Tibial artery (tissue), 4 donors: ENCODE measurements around the gene CCDC191.

Source experiments
- DNase-seq, 2 donors: peaks; one replicate each; pipeline ENCODE4 v3.0.0-alpha.2; 2019
- H3K27ac ChIP-seq, 2 donors: fragments of 200-600 bp; sonication (generic) in 1 of 2; 1 replicate in 1 of 2; 2 replicates in 1 of 2; pipeline ENCODE4 v1.5.1; 2018 to 2019; ENCODE audit warnings: mild to moderate bottlenecking in 1 of 2
- H3K27me3 ChIP-seq, 2 donors: fragments of 200-600 bp; sonication (generic) in 1 of 2; one replicate each; pipeline versions ENCODE4 v1.5.1 to v1.6.0; 2016 to 2019
- H3K36me3 ChIP-seq, 3 donors: fragments of 200-600 bp; sonication (generic) in 2 of 3; one replicate each; pipeline ENCODE4 v1.5.1; 2016 to 2019; ENCODE audit warnings: mild to moderate bottlenecking in 2 of 3
- H3K4me1 ChIP-seq, 4 donors: fragments of 200-600 bp; sonication (generic) in 2 of 4; 1 replicate in 3 of 4; 2 replicates in 1 of 4; pipeline ENCODE4 v1.5.1; 2016 to 2019
- H3K4me3 ChIP-seq, 2 donors: fragments of 200-600 bp; sonication (generic) in 1 of 2; 1 replicate in 1 of 2; 2 replicates in 1 of 2; pipeline ENCODE4 v1.5.1; 2018 to 2019; ENCODE audit warnings: mild to moderate bottlenecking in 2 of 2
- H3K9me3 ChIP-seq, 3 donors: fragments of 200-600 bp; sonication (generic) in 1 of 3; one replicate each; pipeline ENCODE4 v1.5.1; 2016 to 2019
- intact Hi-C: fragments of 100-400 bp; cut with DNase I; formaldehyde crosslinking; loops from one replicate; pipeline ENCODE4 v1.15.0; 2023; ENCODE audit warnings: low total_unique reads
- TF ChIP-seq, protein P1 (sequence below), 2 experiments: fragments of 200-600 bp in 1 of 2; fragments of 450-650 bp in 1 of 2; IDR thresholded peaks; one replicate each; pipeline ENCODE4 v1.5.1; 2017 to 2019; ENCODE audit warnings: antibody characterized with exemption in 2 of 2, mild to moderate bottlenecking in 1 of 2, moderate library complexity in 1 of 2

CCDC191 gene

DNA sequence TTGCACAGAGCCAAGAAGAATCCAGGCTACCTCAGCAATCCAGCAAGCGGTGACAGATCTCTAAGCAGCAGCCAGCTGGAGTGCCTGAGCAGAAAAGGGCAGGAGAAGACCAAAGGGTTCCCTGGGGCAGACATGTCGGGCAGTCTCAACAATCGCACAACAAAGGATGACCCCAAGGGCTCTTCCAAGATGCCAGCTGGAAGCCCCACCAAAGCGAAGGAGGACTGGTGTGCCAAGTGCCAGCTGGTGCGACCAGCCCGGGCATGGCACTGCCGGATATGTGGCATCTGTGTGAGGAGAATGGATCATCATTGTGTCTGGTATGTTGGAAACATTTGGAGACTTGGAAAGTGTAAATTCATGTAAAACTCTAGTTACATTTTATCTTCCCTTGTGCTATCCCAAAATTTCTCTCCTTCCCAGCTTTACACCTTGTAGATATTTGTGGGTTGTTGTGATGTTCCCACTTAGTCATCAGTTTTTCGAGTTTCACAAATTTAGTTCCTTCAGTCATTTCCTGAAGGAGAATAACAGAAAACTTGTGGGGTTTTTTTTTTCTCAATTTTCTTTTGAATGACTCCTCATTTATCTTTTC, 102.1 kb downstream of the CCDC191 start:
- H3K4me3 ChIP-seq, result no peak overlapping the region
- H3K27me3 ChIP-seq, result no peaks in the 10 kb centered on the region
- peaks cover 0 to 17% (median 0%) of the 10 kb centered on the region in 3 donors for H3K36me3 ChIP-seq
- no peak for DNase-seq
- H3K27ac ChIP-seq, result no peak overlapping the region
- intact Hi-C loops, result no loop called here
- H3K9me3 ChIP-seq, result no peaks in the 10 kb centered on the region
- TF ChIP-seq, protein P1, sequence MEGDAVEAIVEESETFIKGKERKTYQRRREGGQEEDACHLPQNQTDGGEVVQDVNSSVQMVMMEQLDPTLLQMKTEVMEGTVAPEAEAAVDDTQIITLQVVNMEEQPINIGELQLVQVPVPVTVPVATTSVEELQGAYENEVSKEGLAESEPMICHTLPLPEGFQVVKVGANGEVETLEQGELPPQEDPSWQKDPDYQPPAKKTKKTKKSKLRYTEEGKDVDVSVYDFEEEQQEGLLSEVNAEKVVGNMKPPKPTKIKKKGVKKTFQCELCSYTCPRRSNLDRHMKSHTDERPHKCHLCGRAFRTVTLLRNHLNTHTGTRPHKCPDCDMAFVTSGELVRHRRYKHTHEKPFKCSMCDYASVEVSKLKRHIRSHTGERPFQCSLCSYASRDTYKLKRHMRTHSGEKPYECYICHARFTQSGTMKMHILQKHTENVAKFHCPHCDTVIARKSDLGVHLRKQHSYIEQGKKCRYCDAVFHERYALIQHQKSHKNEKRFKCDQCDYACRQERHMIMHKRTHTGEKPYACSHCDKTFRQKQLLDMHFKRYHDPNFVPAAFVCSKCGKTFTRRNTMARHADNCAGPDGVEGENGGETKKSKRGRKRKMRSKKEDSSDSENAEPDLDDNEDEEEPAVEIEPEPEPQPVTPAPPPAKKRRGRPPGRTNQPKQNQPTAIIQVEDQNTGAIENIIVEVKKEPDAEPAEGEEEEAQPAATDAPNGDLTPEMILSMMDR (IDR thresholded peaks at IDR 0.05), result no peak
- H3K4me1 ChIP-seq, result peaks cover 0 to 2% (median under 1%) of the 10 kb centered on the region in 4 donors

DNA sequence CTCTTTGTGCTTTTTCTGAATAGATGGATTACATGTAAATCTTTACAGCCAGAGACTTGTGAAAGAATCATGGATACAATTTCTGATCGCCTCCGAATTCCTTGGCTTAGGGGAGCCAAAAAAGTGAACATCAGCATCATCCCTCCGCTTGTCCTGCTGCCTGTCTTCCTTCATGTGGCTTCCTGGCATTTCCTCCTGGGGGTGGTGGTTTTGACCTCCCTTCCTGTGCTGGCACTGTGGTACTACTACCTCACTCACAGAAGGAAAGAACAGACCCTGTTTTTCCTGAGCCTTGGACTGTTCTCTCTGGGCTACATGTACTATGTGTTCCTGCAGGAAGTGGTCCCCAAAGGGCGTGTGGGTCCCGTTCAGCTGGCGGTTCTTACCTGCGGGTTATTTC, 102.6 kb downstream of the CCDC191 start:
- Histone ChIP-seq H3K9me3 (no peaks in the 10 kb centered on the region), H3K27ac (no peak overlapping the region), H3K4me3 (no peak overlapping the region), H3K36me3 (peaks cover 0 to 13% (median 0%) of the 10 kb centered on the region in 3 donors), H3K4me1 (peaks cover 0 to 7% (median 3%) of the 10 kb centered on the region in 4 donors), H3K27me3 (no peaks in the 10 kb centered on the region)
- TF ChIP-seq, protein P1 (IDR thresholded peaks at IDR 0.05), result no peak
- intact Hi-C loops, result no loop called here
- DNase-seq, result no peak

DNA sequence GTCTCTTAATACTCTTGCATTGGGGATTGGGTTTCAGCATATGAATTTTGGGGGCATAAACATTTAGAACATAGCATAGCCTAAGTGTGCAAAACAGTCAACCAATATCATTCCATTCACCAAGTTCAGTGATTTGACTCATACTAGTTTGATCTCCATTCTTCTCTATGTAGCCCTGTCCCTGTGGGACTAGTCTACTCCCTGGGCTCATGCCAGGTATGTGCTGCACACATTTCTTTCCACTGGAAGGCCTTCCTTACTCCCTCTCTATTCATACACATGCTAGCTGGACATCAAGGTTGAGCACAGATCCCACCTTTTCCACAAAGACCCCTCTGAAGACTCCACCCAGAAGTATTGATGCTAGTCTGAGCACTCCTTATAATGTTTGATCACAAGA, 103.4 kb downstream of the CCDC191 start:
- H3K4me1 ChIP-seq, result peaks cover 0 to 14% (median 6%) of the 10 kb centered on the region in 4 donors
- no peaks in the 10 kb centered on the region for H3K9me3 ChIP-seq
- intact Hi-C loops, result no loop called here
- TF ChIP-seq, protein P1 (IDR thresholded peaks at IDR 0.05), result no peak
- no peak for DNase-seq
- H3K4me3 ChIP-seq, result no peak overlapping the region
- H3K27me3 ChIP-seq, result no peaks in the 10 kb centered on the region
- H3K36me3 ChIP-seq, result peaks cover 0 to 7% (median 0%) of the 10 kb centered on the region in 3 donors
- no peak overlapping the region for H3K27ac ChIP-seq

DNA sequence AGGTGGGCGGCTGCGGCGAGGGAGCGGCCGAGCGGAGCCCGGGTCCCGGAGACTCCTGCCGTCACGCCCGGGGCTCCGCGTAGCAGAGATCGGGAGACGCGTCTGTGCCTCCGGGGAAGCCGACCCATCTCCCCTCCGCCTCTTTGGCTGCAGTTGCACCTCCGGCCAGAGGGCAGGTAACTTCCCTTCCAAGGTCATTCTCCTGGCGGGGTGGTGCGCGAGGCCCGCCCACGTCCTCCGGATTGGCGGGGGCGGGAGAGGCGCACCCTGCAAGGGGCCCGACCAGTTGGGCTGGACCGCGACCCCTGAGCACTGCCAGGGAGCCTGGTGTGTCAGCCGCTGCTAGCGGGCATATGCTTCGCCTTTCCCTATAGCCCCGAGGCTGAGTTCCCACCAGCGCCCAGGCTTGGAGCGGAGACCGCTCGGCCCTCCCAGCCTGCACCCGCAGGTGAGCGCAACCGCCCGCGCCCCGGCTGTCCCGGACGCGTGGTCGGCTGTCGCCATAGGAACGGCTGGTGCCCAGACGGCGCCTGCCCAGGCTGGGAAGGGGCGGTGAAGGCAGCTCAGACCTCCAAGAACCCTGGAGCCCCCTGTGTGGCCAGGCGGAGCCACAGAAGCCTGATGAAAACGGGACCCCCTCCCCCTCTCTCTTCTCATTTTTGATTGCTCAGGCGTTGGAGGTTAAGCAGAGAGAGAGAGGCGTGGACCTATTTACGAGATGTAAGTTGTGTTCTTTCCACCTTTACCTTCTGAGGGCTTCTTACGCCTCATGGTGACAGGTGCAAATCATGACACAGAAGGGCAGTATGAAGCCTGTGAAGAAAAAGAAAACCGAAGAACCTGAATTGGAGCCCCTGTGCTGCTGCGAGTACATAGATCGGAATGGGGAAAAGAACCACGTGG, 108.1 kb downstream of the CCDC191 start:
- H3K36me3 ChIP-seq, result peaks cover 0 to 3% (median 0%) of the 10 kb centered on the region in 3 donors
- no peaks in the 10 kb centered on the region for H3K27me3 ChIP-seq
- H3K27ac ChIP-seq, result peak overlapping the region; percentile 55 to 71
- H3K4me1 ChIP-seq, result peaks cover 0 to 18% (median 7%) of the 10 kb centered on the region in 4 donors
- H3K9me3 ChIP-seq, result no peaks in the 10 kb centered on the region
- TF ChIP-seq, protein P1 (IDR thresholded peaks at IDR 0.05), result no peak
- intact Hi-C loops, result loop anchor here (5.0 kb wide), 1 partner anchor 109 kb away; the partner anchor contains the start of genes CCDC191 and QTRT2
- H3K4me3 ChIP-seq, result peak overlapping the region; percentile 81 to 86
- DNase-seq, result peak in 1 of 2 donors; percentile 64

DNA sequence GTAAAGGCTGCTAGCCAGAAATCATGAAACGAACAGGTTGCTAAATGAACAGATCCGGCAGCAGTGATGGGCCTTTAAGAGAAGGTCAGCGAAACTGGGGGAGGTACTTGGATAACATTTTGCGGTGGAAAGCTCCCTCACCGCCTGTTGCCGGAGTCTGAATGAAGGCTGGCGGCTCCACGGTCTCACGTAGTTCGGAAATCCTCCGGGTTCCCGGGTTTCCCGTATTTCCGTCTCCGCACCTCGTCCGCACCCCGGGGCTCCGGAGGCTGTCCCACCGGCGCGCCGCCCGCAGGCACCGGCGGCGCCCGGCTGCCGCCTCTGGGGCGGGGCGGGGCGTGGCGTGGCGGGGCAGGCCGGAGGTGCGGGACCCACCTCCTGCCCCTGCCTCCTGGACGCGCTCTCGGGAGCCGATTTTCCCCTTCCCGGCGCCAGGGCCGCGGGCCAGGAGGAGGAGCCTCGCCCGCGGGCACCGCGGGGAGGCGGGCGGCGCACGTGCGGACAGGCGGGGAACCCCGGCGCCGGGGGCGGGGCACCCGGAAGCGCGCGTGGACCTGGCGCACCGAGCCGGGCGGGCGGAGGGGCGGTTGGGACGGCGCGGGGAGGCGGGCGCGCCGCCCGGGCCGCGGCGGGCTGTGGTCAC, 108.8 kb downstream of the CCDC191 start, which contains the start of gene ZDHHC23:
Gene ZDHHC23, plus strand, starts transcription at position 642 of the 643 bp plus-strand sequence. CDS start 790 bp downstream, outside the sequence.
- intact Hi-C loops, result loop anchor here (5.0 kb wide), 1 partner anchor 110 kb away; the partner anchor contains the start of genes CCDC191 and QTRT2
- H3K27ac ChIP-seq, result peak within 1 kb of the TSS; percentile 55 to 71
- no peaks in the 10 kb centered on the region for H3K27me3 ChIP-seq
- H3K9me3 ChIP-seq, result no peaks in the 10 kb centered on the region
- H3K4me3 ChIP-seq, result peak within 1 kb of the TSS; percentile 81 to 86
- H3K36me3 ChIP-seq, result peaks cover 0 to 3% (median 0%) of the 10 kb centered on the region in 3 donors
- TF ChIP-seq, protein P1 (IDR thresholded peaks at IDR 0.05), result no peak
- DNase-seq, result peak; percentile 69 to 85
- peaks cover 0 to 18% (median 7%) of the 10 kb centered on the region in 4 donors for H3K4me1 ChIP-seq
